ENCODE measurements around the gene FADS2. TPM values are rescaled to one million over a fixed set of nuclear protein-coding genes. Genes with fewer than 3 reads are reported as not detected.

The FADS2 gene
- total and polyA plus RNA-seq, 2 of the 13 experiments (the other 11 are each of a cell fraction or from before 2014, with no cell fraction given) = 90.1 to 124 TPM

GRCh38 chr11:61828379-61828628 lies 204 bp downstream of the FADS2 start (continued):
- TF ChIP-seq KIAA2018 (CRISPR knock-in tag; IDR thresholded peaks at IDR 0.05; ENCODE audit: borderline replicate concordance) (0 out of 2 replicates have a peak, but pooled peaks have one; percentile 53), ZC3H13 (CRISPR knock-in tag; IDR thresholded peaks at IDR 0.05) (no peak), ZNF335 (CRISPR knock-in tag; IDR thresholded peaks at IDR 0.05) (no peak), ZNF737 (CRISPR knock-in tag; IDR thresholded peaks at IDR 0.05; ENCODE audit: borderline replicate concordance) (no peak), XRCC5 (optimal IDR thresholded peaks at IDR 0.05; ENCODE audit: low read length) (no peak), NCOR1 (IDR thresholded peaks at IDR 0.05; ENCODE audit: borderline replicate concordance, low read length) (no peak), NR2C2 (CRISPR knock-in tag; IDR thresholded peaks at IDR 0.05; ENCODE audit: borderline replicate concordance) (no peak), NR2F6 (IDR thresholded peaks at IDR 0.05) (no peak), NR2F6 (CRISPR knock-in tag; IDR thresholded peaks at IDR 0.05) (no peak), HBP1 (CRISPR knock-in tag; IDR thresholded peaks at IDR 0.05; ENCODE audit: low read depth) (no peak), CREM (IDR thresholded peaks at IDR 0.05) (no peak), CREM (CRISPR knock-in tag; IDR thresholded peaks at IDR 0.05) (no peak), MAZ (IDR thresholded peaks at IDR 0.05; ENCODE audit: borderline replicate concordance, low read depth, low read length) (no peak), MAZ (CRISPR knock-in tag; IDR thresholded peaks at IDR 0.05; ENCODE audit: low read depth) (peak; percentile 71), ARNT (IDR thresholded peaks at IDR 0.05) (no peak), ZNF282 (IDR thresholded peaks at IDR 0.05; ENCODE audit: partially characterized antibody) (no peak), HNRNPH1 (optimal IDR thresholded peaks at IDR 0.05; ENCODE audit: low read depth, low read length) (no peak), ZNF33B (CRISPR knock-in tag; IDR thresholded peaks at IDR 0.05) (no peak), HES4 (CRISPR knock-in tag; IDR thresholded peaks at IDR 0.05; ENCODE audit: borderline replicate concordance) (no peak), RFXAP (CRISPR knock-in tag; IDR thresholded peaks at IDR 0.05; ENCODE audit: borderline replicate concordance) (no peak), RARA (CRISPR knock-in tag; IDR thresholded peaks at IDR 0.05) (no peak), FOSL1 (CRISPR knock-in tag; IDR thresholded peaks at IDR 0.05; ENCODE audit: borderline replicate concordance) (no peak), MLX (CRISPR knock-in tag; IDR thresholded peaks at IDR 0.05) (no peak), CREBL2 (CRISPR knock-in tag; IDR thresholded peaks at IDR 0.05; ENCODE audit: borderline replicate concordance) (no peak), ZNF44 (CRISPR knock-in tag; IDR thresholded peaks at IDR 0.05) (no peak)

All from HepG2 (cell line).